ENCODE results near the gene KIR3DL2. TPM values are rescaled to one million over a fixed set of nuclear protein-coding genes. Genes with fewer than 3 reads are reported as not detected.
"Not testable (repeated sequence)": the region's sequence is repeated elsewhere in the genome, so short reads cannot be mapped to it uniquely, and the experiment has no call there.

The KIR3DL2 gene
- polyA plus RNA-seq, 3 donors = 0.04 to 0.15 TPM; not detected in 1

GRCh38 chr19:54896036-54896435, 45.8 kb downstream of the KIR3DL2 start:
- no peak for DNase-seq
- H3K4me2 ChIP-seq (replicated peaks; ENCODE audit: extremely low read depth, low read length, poor library complexity, severe bottlenecking) = no peak overlapping the region
- peaks cover 7 to 14% of the 10 kb centered on the region in 2 donors for H3K36me3 ChIP-seq (replicated peaks in 1 of 2; ENCODE audit: control insufficient read depth in 1 of 2, insufficient read depth in 2 of 2, low read length in 2 of 2)
- Mint-ChIP-seq H3K4me3 (no peak overlapping the region), H3K27me3 (ENCODE audit: low read depth in 3 of 3) (peaks cover 4 to 21% (median 19%) of the 10 kb centered on the region in 3 donors), H3K9me3 (peaks cover 0 to 8% (median 0%) of the 10 kb centered on the region in 7 donors), H3K27ac (peak overlapping the region in 3 of 7 donors; percentile 28 to 72 (median 51)), H3K36me3 (peaks cover 21 to 31% of the 10 kb centered on the region in 2 donors), H3K4me1 (peaks cover 50% of the 10 kb centered on the region)
- H3K27ac ChIP-seq (ENCODE audit: low read depth in 1 of 2, low read length in 2 of 2) = no peak overlapping the region
- no peak overlapping the region for H3K4me3 ChIP-seq (replicated peaks in 1 of 3; ENCODE audit: low read depth in 2 of 3, low read length in 3 of 3)
- WGBS (ENCODE audit: insufficient coverage) = 100% methylated on average over 2 of the region's 2 CpGs
- H4K20me1 ChIP-seq (ENCODE audit: insufficient read depth, low read length) = peaks cover 23% of the 10 kb centered on the region
- H3K27me3 ChIP-seq (ENCODE audit: control insufficient read depth in 2 of 2, insufficient read depth in 2 of 2, low read length in 2 of 2) = no peaks in the 10 kb centered on the region
- peaks cover 3 to 20% of the 10 kb centered on the region in 2 donors for H3K4me1 ChIP-seq (ENCODE audit: control insufficient read depth in 1 of 2, insufficient read depth in 2 of 2, low read length in 2 of 2)
- no peaks in the 10 kb centered on the region for H3K9me3 ChIP-seq (replicated peaks in 1 of 2; ENCODE audit: control insufficient read depth in 1 of 2, insufficient read depth in 1 of 2, low read length in 2 of 2)
- no peak for TF ChIP-seq CTCF (IDR thresholded peaks at IDR 0.05)
- H3K79me2 ChIP-seq (ENCODE audit: insufficient read depth, low read length) = no peaks in the 10 kb centered on the region
- H3K9ac ChIP-seq (ENCODE audit: insufficient read depth, low read length, poor library complexity, severe bottlenecking) = no peak overlapping the region
- intact Hi-C loops (cut with micrococcal nuclease) = no loop called here
- H2AFZ ChIP-seq (ENCODE audit: insufficient read depth, low read depth, low read length, poor library complexity, severe bottlenecking) = no peak overlapping the region

- H3K9me3 Mint-ChIP-seq; H3K27me3 ChIP-seq (ENCODE audit: control insufficient read depth in 2 of 2, insufficient read depth in 2 of 2, low read length in 2 of 2); H3K9ac ChIP-seq (ENCODE audit: insufficient read depth, low read length, poor library complexity, severe bottlenecking); H3K9me3 ChIP-seq (replicated peaks in 1 of 2; ENCODE audit: control insufficient read depth in 1 of 2, insufficient read depth in 1 of 2, low read length in 2 of 2); H3K27ac ChIP-seq (ENCODE audit: low read depth in 1 of 2, low read length in 2 of 2); H4K20me1 ChIP-seq (ENCODE audit: insufficient read depth, low read length); H2AFZ ChIP-seq (ENCODE audit: insufficient read depth, low read depth, low read length, poor library complexity, severe bottlenecking); H3K4me3 Mint-ChIP-seq; H3K4me2 ChIP-seq (replicated peaks; ENCODE audit: extremely low read depth, low read length, poor library complexity, severe bottlenecking); H3K4me3 ChIP-seq (replicated peaks in 1 of 3; ENCODE audit: low read depth in 2 of 3, low read length in 3 of 3); intact Hi-C loops (cut with micrococcal nuclease); H3K79me2 ChIP-seq (ENCODE audit: insufficient read depth, low read length); H3K36me3 ChIP-seq (replicated peaks in 1 of 2; ENCODE audit: control insufficient read depth in 1 of 2, insufficient read depth in 2 of 2, low read length in 2 of 2); DNase-seq: not testable (repeated sequence)
- Mint-ChIP-seq H3K36me3 (peaks cover 3 to 18% of the 10 kb centered on the region in 2 donors), H3K27ac (peak overlapping the region in 1 of 7 donors; percentile 17), H3K4me1 (peaks cover 66% of the 10 kb centered on the region), H3K27me3 (ENCODE audit: low read depth in 3 of 3) (peaks cover 4 to 24% (median 19%) of the 10 kb centered on the region in 3 donors)
- 90% methylated on average over 5 of the region's 7 CpGs for WGBS (ENCODE audit: insufficient coverage)
- H3K4me1 ChIP-seq (ENCODE audit: control insufficient read depth in 1 of 2, insufficient read depth in 2 of 2, low read length in 2 of 2) = peaks cover 18 to 39% of the 10 kb centered on the region in 2 donors
Measured at GRCh38 chr19:54898685-54899084, 48.4 kb downstream of the KIR3DL2 start.

- H3K9ac ChIP-seq (ENCODE audit: insufficient read depth, low read length, poor library complexity, severe bottlenecking); H3K27ac ChIP-seq (ENCODE audit: low read depth in 1 of 2, low read length in 2 of 2); H4K20me1 ChIP-seq (ENCODE audit: insufficient read depth, low read length); H3K27me3 ChIP-seq (ENCODE audit: control insufficient read depth in 2 of 2, insufficient read depth in 2 of 2, low read length in 2 of 2); H3K9me3 ChIP-seq (replicated peaks in 1 of 2; ENCODE audit: control insufficient read depth in 1 of 2, insufficient read depth in 1 of 2, low read length in 2 of 2); H3K4me2 ChIP-seq (replicated peaks; ENCODE audit: extremely low read depth, low read length, poor library complexity, severe bottlenecking); H3K36me3 ChIP-seq (replicated peaks in 1 of 2; ENCODE audit: control insufficient read depth in 1 of 2, insufficient read depth in 2 of 2, low read length in 2 of 2); DNase-seq; H2AFZ ChIP-seq (ENCODE audit: insufficient read depth, low read depth, low read length, poor library complexity, severe bottlenecking); H3K4me3 ChIP-seq (replicated peaks in 1 of 3; ENCODE audit: low read depth in 2 of 3, low read length in 3 of 3); H3K4me3 Mint-ChIP-seq; H3K79me2 ChIP-seq (ENCODE audit: insufficient read depth, low read length); H3K9me3 Mint-ChIP-seq: not testable (repeated sequence)
- peaks cover 4 to 26% (median 15%) of the 10 kb centered on the region in 3 donors for H3K27me3 Mint-ChIP-seq (ENCODE audit: low read depth in 3 of 3)
- H3K27ac Mint-ChIP-seq = peak overlapping the region in 6 of 7 donors; percentile 1 to 97 (median 80)
- WGBS (ENCODE audit: insufficient coverage) = 92% methylated on average over 9 of the region's 9 CpGs
- H3K4me1 Mint-ChIP-seq = peaks cover 66% of the 10 kb centered on the region
- peaks cover 18 to 39% of the 10 kb centered on the region in 2 donors for H3K4me1 ChIP-seq (ENCODE audit: control insufficient read depth in 1 of 2, insufficient read depth in 2 of 2, low read length in 2 of 2)
- intact Hi-C loops (cut with micrococcal nuclease) = loop anchor here in 1 of 2 donors (5.0 kb wide), 1 partner anchor 237 kb away; the partner anchor contains the start of gene LILRB4
- H3K36me3 Mint-ChIP-seq = peaks cover 3 to 18% of the 10 kb centered on the region in 2 donors
Measured at GRCh38 chr19:54899646-54900045, 49.4 kb downstream of the KIR3DL2 start.

- intact Hi-C loops (cut with micrococcal nuclease) = loop anchor here in 1 of 2 donors (5.0 kb wide), 1 partner anchor 239 kb away; the partner anchor contains the start of gene LILRB4
- Mint-ChIP-seq H3K27me3 (ENCODE audit: low read depth in 3 of 3) (peaks cover 13 to 36% (median 22%) of the 10 kb centered on the region in 3 donors), H3K36me3 (peaks cover 3 to 18% of the 10 kb centered on the region in 2 donors), H3K27ac (peak overlapping the region; percentile 97 to 100 (median 99)), H3K4me1 (peaks cover 69% of the 10 kb centered on the region), H3K4me3 (peak overlapping the region in 1 of 2 donors; percentile 69)
- H3K9me3 ChIP-seq (replicated peaks in 1 of 2; ENCODE audit: control insufficient read depth in 1 of 2, insufficient read depth in 1 of 2, low read length in 2 of 2); H3K79me2 ChIP-seq (ENCODE audit: insufficient read depth, low read length); H3K4me3 ChIP-seq (replicated peaks in 1 of 3; ENCODE audit: low read depth in 2 of 3, low read length in 3 of 3); H4K20me1 ChIP-seq (ENCODE audit: insufficient read depth, low read length); H3K9me3 Mint-ChIP-seq; H3K36me3 ChIP-seq (replicated peaks in 1 of 2; ENCODE audit: control insufficient read depth in 1 of 2, insufficient read depth in 2 of 2, low read length in 2 of 2); H2AFZ ChIP-seq (ENCODE audit: insufficient read depth, low read depth, low read length, poor library complexity, severe bottlenecking): not testable (repeated sequence)
- Histone ChIP-seq H3K27ac (ENCODE audit: low read depth in 1 of 2, low read length in 2 of 2) (peak overlapping the region; percentile 81 to 89), H3K9ac (ENCODE audit: insufficient read depth, low read length, poor library complexity, severe bottlenecking) (peak overlapping the region; percentile 41), H3K27me3 (ENCODE audit: control insufficient read depth in 2 of 2, insufficient read depth in 2 of 2, low read length in 2 of 2) (peaks cover 0 to 13% of the 10 kb centered on the region in 2 donors), H3K4me2 (replicated peaks; ENCODE audit: extremely low read depth, low read length, poor library complexity, severe bottlenecking) (peak overlapping the region; percentile 35), H3K4me1 (ENCODE audit: control insufficient read depth in 1 of 2, insufficient read depth in 2 of 2, low read length in 2 of 2) (peaks cover 18 to 36% of the 10 kb centered on the region in 2 donors)
- DNase-seq = peak; percentile 88 to 95 (median 89)
- WGBS (ENCODE audit: insufficient coverage) = 0% methylated on average over 3 of the region's 8 CpGs
Measured at GRCh38 chr19:54901153-54901552, 50.9 kb downstream of the KIR3DL2 start.

All from CD14-positive monocyte (primary cell).